Measurements from ENCODE around the gene DENND1A. TPM values are rescaled to one million over a fixed set of nuclear protein-coding genes. Genes with fewer than 3 reads are reported as not detected.

DENND1A gene
- total and polyA plus RNA-seq, 7 donors = 12.8 to 33.2 (median 19.2) TPM

DNA sequence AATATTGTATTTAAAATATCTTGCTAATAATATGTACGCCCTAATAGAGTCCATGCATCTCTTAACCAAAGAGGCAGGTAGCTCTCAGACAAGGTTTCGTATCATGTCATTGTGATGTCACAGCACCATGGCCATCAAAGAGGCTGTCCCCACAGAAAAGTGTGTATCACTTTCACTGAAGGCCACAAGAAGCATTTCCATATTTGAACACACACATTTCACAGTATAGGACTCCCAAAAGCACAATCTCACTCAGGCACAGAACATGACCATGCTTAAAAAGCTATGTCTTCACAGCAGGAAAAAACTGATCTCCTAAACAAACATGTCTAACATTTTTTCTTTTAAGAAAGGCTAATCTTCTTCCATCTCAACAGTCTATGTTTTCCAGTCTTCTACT, 133.8 kb downstream of the DENND1A start:
- H3K36me3 ChIP-seq = no peaks in the 10 kb centered on the region
- no peaks in the 10 kb centered on the region for H3K4me1 ChIP-seq
- no peak for DNase-seq
- no peaks in the 10 kb centered on the region for H3K9me3 ChIP-seq
- H3K27me3 ChIP-seq = no peaks in the 10 kb centered on the region
- no peak for TF ChIP-seq POLR2AphosphoS5 (IDR thresholded peaks at IDR 0.05)
- no peak for TF ChIP-seq CTCF (IDR thresholded peaks at IDR 0.05)
- no peak for TF ChIP-seq EP300 (IDR thresholded peaks at IDR 0.05)
- no peak for TF ChIP-seq POLR2A (IDR thresholded peaks at IDR 0.05)
- no peak overlapping the region for H3K27ac ChIP-seq
- WGBS, 2 donors = 95 to 97% methylated on average over 2 of the region's 2 CpGs
- no peak overlapping the region for H3K4me3 ChIP-seq
- intact Hi-C loops (cut with DNase I) = no loop called here

GRCh38 chr9:123795336-123795735, 134.6 kb downstream of the DENND1A start:
- no peaks in the 10 kb centered on the region for H3K4me1 ChIP-seq
- no peaks in the 10 kb centered on the region for H3K9me3 ChIP-seq
- H3K36me3 ChIP-seq = no peaks in the 10 kb centered on the region
- 97% methylated on average over 7 of the region's 7 CpGs for WGBS, 2 donors
- DNase-seq = no peak
- H3K27ac ChIP-seq = no peak overlapping the region
- H3K4me3 ChIP-seq = no peak overlapping the region
- H3K27me3 ChIP-seq = no peaks in the 10 kb centered on the region
- intact Hi-C loops (cut with DNase I) = no loop called here
- TF ChIP-seq POLR2A (IDR thresholded peaks at IDR 0.05) (no peak), POLR2AphosphoS5 (IDR thresholded peaks at IDR 0.05) (no peak), EP300 (IDR thresholded peaks at IDR 0.05) (no peak), CTCF (IDR thresholded peaks at IDR 0.05) (no peak)

- Histone ChIP-seq H3K4me3 (no peak overlapping the region), H3K27me3 (no peaks in the 10 kb centered on the region), H3K36me3 (no peaks in the 10 kb centered on the region), H3K4me1 (no peaks in the 10 kb centered on the region), H3K27ac (no peak overlapping the region), H3K9me3 (no peaks in the 10 kb centered on the region)
- no peak for DNase-seq
- intact Hi-C loops (cut with DNase I) = no loop called here
- 97 to 98% methylated on average over 4 of the region's 4 CpGs for WGBS, 2 donors
- no peak for TF ChIP-seq CTCF (IDR thresholded peaks at IDR 0.05)
These were observed 137.4 kb downstream of the DENND1A start for GRCh38 chr9:123792501-123792900.

- no peaks in the 10 kb centered on the region for H3K27me3 ChIP-seq
These were observed 140.2 kb downstream of the DENND1A start for GRCh38 chr9:123789554-123790292.

More at GRCh38 chr9:123789554-123790292, 140.2 kb downstream of the DENND1A start:
- no peak overlapping the region for H3K4me3 ChIP-seq
- no peak for DNase-seq
- no peak overlapping the region for H3K27ac ChIP-seq
- TF ChIP-seq CTCF (IDR thresholded peaks at IDR 0.05) = no peak
- TF ChIP-seq POLR2A (IDR thresholded peaks at IDR 0.05) = no peak
- TF ChIP-seq EP300 (IDR thresholded peaks at IDR 0.05) = no peak
- no peak for TF ChIP-seq POLR2AphosphoS5 (IDR thresholded peaks at IDR 0.05)
- no peaks in the 10 kb centered on the region for H3K4me1 ChIP-seq
- H3K36me3 ChIP-seq = no peaks in the 10 kb centered on the region
- H3K9me3 ChIP-seq = no peaks in the 10 kb centered on the region
- intact Hi-C loops (cut with DNase I) = no loop called here
- WGBS, 2 donors = 95 to 97% methylated on average over 5 of the region's 5 CpGs
